Chondrocyte (in vitro differentiated cells): ENCODE data around the gene CUL2. TPM values are rescaled to one million over a fixed set of nuclear protein-coding genes. Genes with fewer than 3 reads are reported as not detected.
"Not testable (repeated sequence)": the region's sequence is repeated elsewhere in the genome, so short reads cannot be mapped to it uniquely, and the experiment has no call there.

Experiments used
- DNase-seq: peaks from one replicate; pipeline ENCODE4 v3.0.0; 2021; ENCODE audit warnings: mixed read lengths, low spot score
- H3K27ac Mint-ChIP-seq: one replicate; pipeline ENCODE4 v1.8.0; 2021; ENCODE audit warnings: mild to moderate bottlenecking, moderate library complexity, mixed read lengths; ENCODE audit not compliant: unreplicated experiment
- H3K27me3 Mint-ChIP-seq: 2 replicates; pipeline ENCODE4 v1.8.0; 2021; ENCODE audit warnings: low read depth, mixed read lengths
- H3K36me3 Mint-ChIP-seq: 2 replicates; pipeline ENCODE4 v1.8.0; 2021; ENCODE audit warnings: low read depth, mixed read lengths
- H3K4me1 Mint-ChIP-seq: 2 replicates; pipeline ENCODE4 v1.8.0; 2021; ENCODE audit warnings: low read depth, mild to moderate bottlenecking, mixed read lengths
- H3K4me3 Mint-ChIP-seq: one replicate; pipeline ENCODE4 v1.8.0; 2021; ENCODE audit warnings: mild to moderate bottlenecking, moderate library complexity, mixed read lengths; ENCODE audit not compliant: unreplicated experiment
- H3K9me3 Mint-ChIP-seq: 2 replicates; pipeline ENCODE4 v1.8.0; 2021; ENCODE audit warnings: low read depth, mixed read lengths
- CTCF ChIP-seq: fragments of 200-600 bp; sonication (generic); IDR thresholded peaks from 2 replicates; pipeline ENCODE4 v1.5.0; 2021; ENCODE audit warnings: antibody characterized with exemption, mild to moderate bottlenecking, moderate library complexity
- total RNA-seq: library from RNA; stranded (reverse); gene quantifications from 3 replicates; pipeline ENCODE4 v1.2.1, GENCODE V29; 2021

CUL2 gene
- total RNA-seq, 1 donor from 2014 or later, result 32.8 TPM

- peaks cover 3% of the 10 kb centered on the region for H3K36me3 Mint-ChIP-seq
- DNase-seq, result peak; percentile 29
- no peaks in the 10 kb centered on the region for H3K4me1 Mint-ChIP-seq
- H3K27me3 Mint-ChIP-seq, result no peaks in the 10 kb centered on the region
- H3K4me3 Mint-ChIP-seq, result no peak overlapping the region
- peak; percentile 55 for TF ChIP-seq CTCF
- H3K9me3 Mint-ChIP-seq, result peaks cover 18% of the 10 kb centered on the region
- no peak overlapping the region for H3K27ac Mint-ChIP-seq
Observed at GRCh38 chr10:34985823-34986222, 104.3 kb downstream of the CUL2 start.

DNA sequence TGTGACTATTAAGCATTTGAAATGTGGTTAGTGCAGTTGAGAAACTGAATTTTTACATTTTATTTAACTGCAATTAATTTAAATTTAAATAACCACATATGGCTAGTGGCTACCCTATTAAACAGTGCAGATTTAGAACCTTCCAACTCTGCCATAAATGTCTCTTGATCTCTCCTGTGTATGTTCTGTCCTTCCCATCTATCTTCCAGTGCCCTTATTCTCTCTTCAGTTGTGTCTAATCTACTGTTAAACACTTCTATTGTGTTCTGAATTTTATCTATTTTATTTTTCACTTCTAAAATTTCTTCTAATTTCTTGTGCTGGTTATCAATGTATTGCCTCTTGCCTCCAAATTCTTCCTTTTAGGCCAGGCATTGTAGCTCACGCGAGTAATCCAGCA lies 105.0 kb downstream of the CUL2 start:
- H3K27ac Mint-ChIP-seq, result no peak overlapping the region
- H3K9me3 Mint-ChIP-seq, result peaks cover 18% of the 10 kb centered on the region
- no peaks in the 10 kb centered on the region for H3K4me1 Mint-ChIP-seq
- no peak for DNase-seq
- H3K36me3 Mint-ChIP-seq, result peaks cover 3% of the 10 kb centered on the region
- H3K27me3 Mint-ChIP-seq, result no peaks in the 10 kb centered on the region
- TF ChIP-seq CTCF, result no peak
- H3K4me3 Mint-ChIP-seq, result no peak overlapping the region

GRCh38 chr10:34981844-34982243 lies 108.3 kb downstream of the CUL2 start:
- no peak overlapping the region for H3K27ac Mint-ChIP-seq
- H3K4me1 Mint-ChIP-seq, result no peaks in the 10 kb centered on the region
- H3K27me3 Mint-ChIP-seq, result peaks cover 2% of the 10 kb centered on the region
- H3K9me3 Mint-ChIP-seq, result peaks cover 18% of the 10 kb centered on the region
- DNase-seq, result no peak
- H3K36me3 Mint-ChIP-seq, result peaks cover 3% of the 10 kb centered on the region
- TF ChIP-seq CTCF, result no peak
- H3K4me3 Mint-ChIP-seq, result no peak overlapping the region

DNA sequence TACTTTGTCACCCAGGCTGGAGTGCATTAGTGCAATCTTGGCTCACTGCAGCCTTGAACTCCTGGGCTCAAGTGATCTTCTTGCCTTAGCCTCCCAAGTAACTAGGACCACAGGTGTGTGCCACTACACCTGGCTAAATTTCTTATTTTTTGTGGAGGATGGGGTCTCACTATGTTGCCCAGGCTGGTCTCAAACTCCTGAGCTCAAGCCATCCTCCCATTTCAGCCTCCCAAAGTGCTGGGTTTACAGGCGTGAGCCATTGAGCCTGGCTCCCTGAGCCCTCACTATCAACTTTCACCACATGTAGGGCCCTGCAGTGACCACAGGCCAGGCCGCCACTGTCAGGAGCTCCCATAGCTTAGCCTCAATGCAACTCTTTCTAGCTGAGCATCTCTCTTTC lies 110.2 kb downstream of the CUL2 start:
- Mint-ChIP-seq H3K27ac (no peak overlapping the region), H3K27me3 (peaks cover 5% of the 10 kb centered on the region), H3K36me3 (peaks cover 3% of the 10 kb centered on the region), H3K4me3 (no peak overlapping the region), H3K9me3 (peaks cover 6% of the 10 kb centered on the region), H3K4me1 (no peaks in the 10 kb centered on the region)
- TF ChIP-seq CTCF, result no peak
- peak; percentile 39 for DNase-seq

DNA sequence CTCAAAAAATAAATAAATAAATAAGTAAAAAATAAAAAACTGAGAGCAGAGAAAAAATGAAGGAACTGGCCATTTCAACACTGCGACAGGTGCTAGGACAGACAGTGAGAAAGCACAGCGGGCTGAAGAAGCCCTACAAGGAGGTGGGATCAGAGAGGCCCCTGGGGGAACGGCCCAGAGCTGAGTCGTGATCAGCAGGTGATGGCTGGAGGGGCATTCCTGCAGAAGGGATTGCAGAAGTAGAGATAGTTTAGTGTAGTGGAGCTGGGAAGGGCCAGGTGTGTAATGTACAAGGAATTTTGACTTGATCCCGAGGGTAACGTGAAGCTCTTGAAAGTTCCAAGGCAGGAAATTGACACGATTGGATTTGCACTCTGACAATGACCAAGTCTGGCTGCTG lies 112.1 kb downstream of the CUL2 start:
- H3K27ac Mint-ChIP-seq, result no peak overlapping the region
- no peaks in the 10 kb centered on the region for H3K9me3 Mint-ChIP-seq
- peaks cover 13% of the 10 kb centered on the region for H3K27me3 Mint-ChIP-seq
- TF ChIP-seq CTCF, result no peak
- peaks cover 3% of the 10 kb centered on the region for H3K36me3 Mint-ChIP-seq
- no peak overlapping the region for H3K4me3 Mint-ChIP-seq
- no peaks in the 10 kb centered on the region for H3K4me1 Mint-ChIP-seq
- DNase-seq, result peak; percentile 49

GRCh38 chr10:34976380-34976910 lies 113.7 kb downstream of the CUL2 start:
- peaks cover 16% of the 10 kb centered on the region for H3K27me3 Mint-ChIP-seq
- not testable (repeated sequence) for H3K4me1 Mint-ChIP-seq, H3K4me3 Mint-ChIP-seq, H3K27ac Mint-ChIP-seq, H3K9me3 Mint-ChIP-seq, H3K36me3 Mint-ChIP-seq
- peak; percentile 47 for DNase-seq
